NCI-H1436 (cell line): ENCODE results near the gene ERAS.
"Not testable (repeated sequence)": the region's sequence is repeated elsewhere in the genome, so short reads cannot be mapped to it uniquely, and the experiment has no call there.

Experiments used
- DNase-seq: peaks from one replicate; lab custom pipeline; 2025; lab: John Stamatoyannopoulos, UW

ERAS gene

GRCh38 chrX:48833542-48834138 is 7.3 kb downstream of the ERAS start:
- no peak for DNase-seq

GRCh38 chrX:48834383-48834709 is 8.0 kb downstream of the ERAS start:
- no peak for DNase-seq

DNA sequence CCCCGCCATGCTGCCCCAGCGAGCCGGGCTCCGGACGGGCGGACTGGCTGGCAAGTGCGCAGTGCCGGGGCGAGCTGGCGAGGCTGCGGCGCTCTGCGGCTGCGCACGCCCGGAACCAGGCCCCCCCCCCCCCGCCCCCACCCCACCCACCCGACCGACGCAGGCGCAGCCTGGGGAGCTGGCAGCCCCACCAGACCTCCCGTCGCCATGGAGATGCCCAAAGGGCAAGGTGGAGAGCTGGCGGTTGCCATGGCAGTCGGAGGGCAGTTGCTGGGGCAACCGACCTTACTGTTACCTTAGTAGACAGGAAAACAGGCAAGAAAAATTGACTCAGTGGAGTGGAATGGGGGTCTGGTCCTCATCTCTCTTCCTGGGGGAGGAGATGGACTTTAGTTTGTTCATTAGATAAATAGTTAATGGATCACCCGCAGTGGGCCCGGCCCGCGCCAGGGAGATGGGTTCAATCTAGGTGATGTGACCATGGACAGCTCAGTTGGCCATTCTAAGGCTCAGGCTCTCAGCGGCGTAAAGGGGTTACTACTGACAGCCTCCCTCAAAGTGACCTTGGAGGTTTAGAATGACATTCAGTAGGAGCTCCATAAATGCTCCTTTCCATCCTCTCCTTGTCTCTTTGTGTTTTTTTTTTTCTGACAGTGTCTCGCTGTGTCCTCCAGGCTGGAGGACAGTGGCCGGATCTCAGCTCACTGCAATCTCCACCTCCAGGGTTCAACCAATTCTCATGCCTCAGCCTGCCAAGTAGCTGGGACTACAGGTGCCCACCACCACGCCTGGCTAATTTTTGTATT is 9.4 kb downstream of the ERAS start, which contains the start of gene PCSK1N:
Gene PCSK1N (minus strand): TSS at position 87 of the 806 bp plus-strand sequence. CDS start 78 bp downstream, at position 9.
- DNase-seq: peak; percentile 62

- DNase-seq: no peak
These were observed 13.4 kb downstream of the ERAS start for GRCh38 chrX:48839686-48840085.

GRCh38 chrX:48848847-48849246 is 22.5 kb downstream of the ERAS start:
- DNase-seq: no peak

GRCh38 chrX:48852857-48853256 is 26.5 kb downstream of the ERAS start:
- DNase-seq: no peak

- DNase-seq: not testable (repeated sequence)
These were observed 27.2 kb downstream of the ERAS start for GRCh38 chrX:48853494-48853893.

- not testable (repeated sequence) for DNase-seq
These were observed 27.9 kb downstream of the ERAS start for GRCh38 chrX:48854121-48854804.

GRCh38 chrX:48854898-48855297 is 28.6 kb downstream of the ERAS start:
- DNase-seq: no peak

GRCh38 chrX:48864210-48864609 is 37.9 kb downstream of the ERAS start:
- no peak for DNase-seq

DNA sequence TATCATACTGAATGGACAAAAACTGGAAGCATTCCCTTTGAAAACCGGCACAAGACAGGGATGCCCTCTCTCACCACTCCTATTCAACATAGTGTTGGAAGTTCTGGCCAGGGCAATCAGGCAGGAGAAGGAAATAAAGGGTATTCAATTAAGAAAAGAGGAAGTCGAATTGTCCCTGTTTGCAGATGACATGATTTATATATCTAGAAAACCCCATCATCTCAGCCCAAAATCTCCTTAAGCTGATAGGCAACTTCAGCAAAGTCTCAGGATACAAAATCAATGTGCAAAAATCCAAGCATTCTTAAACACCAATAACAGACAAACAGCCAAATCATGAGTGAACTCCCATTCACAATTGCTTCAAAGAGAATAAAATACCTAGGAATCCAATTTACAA is 45.7 kb downstream of the ERAS start:
- not testable (repeated sequence) for DNase-seq

DNA sequence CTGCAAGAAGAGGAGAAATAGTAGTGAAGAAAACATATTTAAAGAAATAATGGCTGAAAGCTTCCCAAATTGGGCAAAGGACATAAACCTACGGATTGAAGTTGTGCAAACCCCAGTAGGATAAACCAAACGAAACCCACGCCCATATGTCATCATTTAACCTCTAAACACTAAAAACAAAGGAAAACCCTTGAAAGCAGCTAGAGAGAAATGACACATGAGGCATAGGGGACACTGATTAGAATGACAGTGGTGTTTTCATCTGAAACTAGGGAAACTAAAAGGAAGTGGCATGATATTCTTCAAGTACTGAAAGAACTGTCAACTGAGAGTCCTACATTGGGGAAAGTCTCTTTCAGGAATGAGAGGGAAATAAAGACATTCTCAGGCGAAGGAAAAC is 50.6 kb downstream of the ERAS start:
- DNase-seq: not testable (repeated sequence)
